GM23338 (cell line): Measurements from ENCODE around the gene EXOC3L4.

ENCODE experiments used
- CREB1 ChIP-seq: fragments of 250-450 bp; sonication (Bioruptor Pico); IDR thresholded peaks from 2 replicates; pipeline ENCODE4 v1.5.0; 2020; ENCODE audit warnings: low read depth, mild to moderate bottlenecking, moderate library complexity
- CTCF ChIP-seq, 2 experiments: fragments of 200-600 bp in 1 of 2; sonication (generic) in 1 of 2; conservative IDR thresholded peaks; 2 replicates each; pipeline versions ENCODE4 v1.5.1 to v1.6.1; 2016 to 2017; ENCODE audit warnings: antibody characterized with exemption in 2 of 2, low read depth in 2 of 2, mild to moderate bottlenecking in 2 of 2, moderate library complexity in 1 of 2
- EZH2 ChIP-seq: fragments of 200-600 bp; sonication (generic); IDR thresholded peaks from one replicate; pipeline ENCODE4 v1.8.0; 2017; ENCODE audit warnings: antibody characterized with exemption, mild to moderate bottlenecking, low read depth; ENCODE audit not compliant: unreplicated experiment
- EZH2phosphoT487 ChIP-seq: fragments of 200-600 bp; sonication (generic); IDR thresholded peaks from one replicate; pipeline ENCODE4 v1.8.1; 2018; ENCODE audit warnings: antibody characterized with exemption; ENCODE audit not compliant: unreplicated experiment
- JUNB ChIP-seq: IDR thresholded peaks from one replicate; pipeline ENCODE4 v1.6.1; 2016; ENCODE audit warnings: antibody characterized with exemption; ENCODE audit not compliant: unreplicated experiment
- NANOG ChIP-seq: IDR thresholded peaks from 2 replicates; pipeline ENCODE4 v1.6.1; 2016; ENCODE audit warnings: antibody characterized with exemption, borderline replicate concordance
- POLR2AphosphoS5 ChIP-seq: IDR thresholded peaks from 2 replicates; pipeline ENCODE4 v1.6.1; 2016; ENCODE audit warnings: antibody characterized with exemption, low read depth
- STAT1 ChIP-seq: IDR thresholded peaks from one replicate; pipeline ENCODE4 v1.6.1; 2016; ENCODE audit warnings: antibody characterized with exemption; ENCODE audit not compliant: unreplicated experiment
- ZNF114 ChIP-seq: fragments of 250-450 bp; sonication (Bioruptor Pico); IDR thresholded peaks from 2 replicates; pipeline ENCODE4 v1.5.0; 2020; ENCODE audit warnings: mild to moderate bottlenecking, moderate library complexity
- ZNF331 ChIP-seq: fragments of 250-450 bp; sonication (Bioruptor Pico); IDR thresholded peaks from 2 replicates; pipeline ENCODE4 v1.5.0; 2020; ENCODE audit warnings: low read depth, mild to moderate bottlenecking, moderate library complexity
- TF ChIP-seq, protein P1 (sequence below): IDR thresholded peaks from 2 replicates; pipeline ENCODE4 v1.6.1; 2016; ENCODE audit warnings: antibody characterized with exemption
- TF ChIP-seq, protein P2 (sequence below): IDR thresholded peaks from one replicate; pipeline ENCODE4 v1.6.1; 2018; ENCODE audit warnings: antibody characterized with exemption; ENCODE audit not compliant: unreplicated experiment
- TF ChIP-seq, protein P3 (sequence below): fragments of 250-450 bp; sonication (Bioruptor Pico); IDR thresholded peaks from 2 replicates; pipeline ENCODE4 v1.5.0; 2020; ENCODE audit warnings: mild to moderate bottlenecking, moderate library complexity

- TF ChIP-seq CTCF (conservative IDR thresholded peaks at IDR 0.05; ENCODE audit: low read depth in 2 of 2) (no peak), POLR2AphosphoS5 (no peak), NANOG (no peak), EZH2 (no peak), EZH2phosphoT487 (no peak), ZNF331 (CRISPR knock-in tag) (no peak), JUNB (no peak), STAT1 (no peak), CREB1 (CRISPR knock-in tag) (no peak), ZNF114 (CRISPR knock-in tag) (no peak)
- TF ChIP-seq, protein P1, sequence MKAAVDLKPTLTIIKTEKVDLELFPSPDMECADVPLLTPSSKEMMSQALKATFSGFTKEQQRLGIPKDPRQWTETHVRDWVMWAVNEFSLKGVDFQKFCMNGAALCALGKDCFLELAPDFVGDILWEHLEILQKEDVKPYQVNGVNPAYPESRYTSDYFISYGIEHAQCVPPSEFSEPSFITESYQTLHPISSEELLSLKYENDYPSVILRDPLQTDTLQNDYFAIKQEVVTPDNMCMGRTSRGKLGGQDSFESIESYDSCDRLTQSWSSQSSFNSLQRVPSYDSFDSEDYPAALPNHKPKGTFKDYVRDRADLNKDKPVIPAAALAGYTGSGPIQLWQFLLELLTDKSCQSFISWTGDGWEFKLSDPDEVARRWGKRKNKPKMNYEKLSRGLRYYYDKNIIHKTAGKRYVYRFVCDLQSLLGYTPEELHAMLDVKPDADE = no peak
- TF ChIP-seq, protein P2, sequence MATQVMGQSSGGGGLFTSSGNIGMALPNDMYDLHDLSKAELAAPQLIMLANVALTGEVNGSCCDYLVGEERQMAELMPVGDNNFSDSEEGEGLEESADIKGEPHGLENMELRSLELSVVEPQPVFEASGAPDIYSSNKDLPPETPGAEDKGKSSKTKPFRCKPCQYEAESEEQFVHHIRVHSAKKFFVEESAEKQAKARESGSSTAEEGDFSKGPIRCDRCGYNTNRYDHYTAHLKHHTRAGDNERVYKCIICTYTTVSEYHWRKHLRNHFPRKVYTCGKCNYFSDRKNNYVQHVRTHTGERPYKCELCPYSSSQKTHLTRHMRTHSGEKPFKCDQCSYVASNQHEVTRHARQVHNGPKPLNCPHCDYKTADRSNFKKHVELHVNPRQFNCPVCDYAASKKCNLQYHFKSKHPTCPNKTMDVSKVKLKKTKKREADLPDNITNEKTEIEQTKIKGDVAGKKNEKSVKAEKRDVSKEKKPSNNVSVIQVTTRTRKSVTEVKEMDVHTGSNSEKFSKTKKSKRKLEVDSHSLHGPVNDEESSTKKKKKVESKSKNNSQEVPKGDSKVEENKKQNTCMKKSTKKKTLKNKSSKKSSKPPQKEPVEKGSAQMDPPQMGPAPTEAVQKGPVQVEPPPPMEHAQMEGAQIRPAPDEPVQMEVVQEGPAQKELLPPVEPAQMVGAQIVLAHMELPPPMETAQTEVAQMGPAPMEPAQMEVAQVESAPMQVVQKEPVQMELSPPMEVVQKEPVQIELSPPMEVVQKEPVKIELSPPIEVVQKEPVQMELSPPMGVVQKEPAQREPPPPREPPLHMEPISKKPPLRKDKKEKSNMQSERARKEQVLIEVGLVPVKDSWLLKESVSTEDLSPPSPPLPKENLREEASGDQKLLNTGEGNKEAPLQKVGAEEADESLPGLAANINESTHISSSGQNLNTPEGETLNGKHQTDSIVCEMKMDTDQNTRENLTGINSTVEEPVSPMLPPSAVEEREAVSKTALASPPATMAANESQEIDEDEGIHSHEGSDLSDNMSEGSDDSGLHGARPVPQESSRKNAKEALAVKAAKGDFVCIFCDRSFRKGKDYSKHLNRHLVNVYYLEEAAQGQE = no peak
- TF ChIP-seq, protein P3, sequence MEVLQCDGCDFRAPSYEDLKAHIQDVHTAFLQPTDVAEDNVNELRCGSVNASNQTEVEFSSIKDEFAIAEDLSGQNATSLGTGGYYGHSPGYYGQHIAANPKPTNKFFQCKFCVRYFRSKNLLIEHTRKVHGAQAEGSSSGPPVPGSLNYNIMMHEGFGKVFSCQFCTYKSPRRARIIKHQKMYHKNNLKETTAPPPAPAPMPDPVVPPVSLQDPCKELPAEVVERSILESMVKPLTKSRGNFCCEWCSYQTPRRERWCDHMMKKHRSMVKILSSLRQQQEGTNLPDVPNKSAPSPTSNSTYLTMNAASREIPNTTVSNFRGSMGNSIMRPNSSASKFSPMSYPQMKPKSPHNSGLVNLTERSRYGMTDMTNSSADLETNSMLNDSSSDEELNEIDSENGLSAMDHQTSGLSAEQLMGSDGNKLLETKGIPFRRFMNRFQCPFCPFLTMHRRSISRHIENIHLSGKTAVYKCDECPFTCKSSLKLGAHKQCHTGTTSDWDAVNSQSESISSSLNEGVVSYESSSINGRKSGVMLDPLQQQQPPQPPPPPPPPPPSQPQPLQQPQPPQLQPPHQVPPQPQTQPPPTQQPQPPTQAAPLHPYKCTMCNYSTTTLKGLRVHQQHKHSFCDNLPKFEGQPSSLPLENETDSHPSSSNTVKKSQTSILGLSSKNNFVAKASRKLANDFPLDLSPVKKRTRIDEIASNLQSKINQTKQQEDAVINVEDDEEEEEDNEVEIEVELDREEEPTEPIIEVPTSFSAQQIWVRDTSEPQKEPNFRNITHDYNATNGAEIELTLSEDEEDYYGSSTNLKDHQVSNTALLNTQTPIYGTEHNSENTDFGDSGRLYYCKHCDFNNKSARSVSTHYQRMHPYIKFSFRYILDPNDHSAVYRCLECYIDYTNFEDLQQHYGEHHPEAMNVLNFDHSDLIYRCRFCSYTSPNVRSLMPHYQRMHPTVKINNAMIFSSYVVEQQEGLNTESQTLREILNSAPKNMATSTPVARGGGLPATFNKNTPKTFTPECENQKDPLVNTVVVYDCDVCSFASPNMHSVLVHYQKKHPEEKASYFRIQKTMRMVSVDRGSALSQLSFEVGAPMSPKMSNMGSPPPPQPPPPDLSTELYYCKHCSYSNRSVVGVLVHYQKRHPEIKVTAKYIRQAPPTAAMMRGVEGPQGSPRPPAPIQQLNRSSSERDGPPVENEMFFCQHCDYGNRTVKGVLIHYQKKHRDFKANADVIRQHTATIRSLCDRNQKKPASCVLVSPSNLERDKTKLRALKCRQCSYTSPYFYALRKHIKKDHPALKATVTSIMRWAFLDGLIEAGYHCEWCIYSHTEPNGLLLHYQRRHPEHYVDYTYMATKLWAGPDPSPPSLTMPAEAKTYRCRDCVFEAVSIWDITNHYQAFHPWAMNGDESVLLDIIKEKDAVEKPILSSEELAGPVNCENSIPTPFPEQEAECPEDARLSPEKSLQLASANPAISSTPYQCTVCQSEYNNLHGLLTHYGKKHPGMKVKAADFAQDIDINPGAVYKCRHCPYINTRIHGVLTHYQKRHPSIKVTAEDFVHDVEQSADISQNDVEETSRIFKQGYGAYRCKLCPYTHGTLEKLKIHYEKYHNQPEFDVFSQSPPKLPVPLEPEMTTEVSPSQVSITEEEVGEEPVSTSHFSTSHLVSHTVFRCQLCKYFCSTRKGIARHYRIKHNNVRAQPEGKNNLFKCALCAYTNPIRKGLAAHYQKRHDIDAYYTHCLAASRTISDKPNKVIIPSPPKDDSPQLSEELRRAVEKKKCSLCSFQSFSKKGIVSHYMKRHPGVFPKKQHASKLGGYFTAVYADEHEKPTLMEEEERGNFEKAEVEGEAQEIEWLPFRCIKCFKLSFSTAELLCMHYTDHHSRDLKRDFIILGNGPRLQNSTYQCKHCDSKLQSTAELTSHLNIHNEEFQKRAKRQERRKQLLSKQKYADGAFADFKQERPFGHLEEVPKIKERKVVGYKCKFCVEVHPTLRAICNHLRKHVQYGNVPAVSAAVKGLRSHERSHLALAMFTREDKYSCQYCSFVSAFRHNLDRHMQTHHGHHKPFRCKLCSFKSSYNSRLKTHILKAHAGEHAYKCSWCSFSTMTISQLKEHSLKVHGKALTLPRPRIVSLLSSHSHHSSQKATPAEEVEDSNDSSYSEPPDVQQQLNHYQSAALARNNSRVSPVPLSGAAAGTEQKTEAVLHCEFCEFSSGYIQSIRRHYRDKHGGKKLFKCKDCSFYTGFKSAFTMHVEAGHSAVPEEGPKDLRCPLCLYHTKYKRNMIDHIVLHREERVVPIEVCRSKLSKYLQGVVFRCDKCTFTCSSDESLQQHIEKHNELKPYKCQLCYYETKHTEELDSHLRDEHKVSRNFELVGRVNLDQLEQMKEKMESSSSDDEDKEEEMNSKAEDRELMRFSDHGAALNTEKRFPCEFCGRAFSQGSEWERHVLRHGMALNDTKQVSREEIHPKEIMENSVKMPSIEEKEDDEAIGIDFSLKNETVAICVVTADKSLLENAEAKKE (CRISPR knock-in tag) = no peak
These were observed 24.3 kb downstream of the EXOC3L4 start for GRCh38 chr14:103118663-103119404.
